ENCODE results near the gene TMC3. TPM values are rescaled to one million over a fixed set of nuclear protein-coding genes. Genes with fewer than 3 reads are reported as not detected.

The TMC3 gene
- total RNA-seq, 1 donor from 2014 or later: not detected

- no peak for DNase-seq (ENCODE audit: low read depth in 2 of 2)
Observed at GRCh38 chr15:81281456-81281735, 92.6 kb downstream of the TMC3 start.

Other genes starting within 250 kb of the TMC3 start
- gene CFAP161, start 239.9 kb downstream of the TMC3 start, total RNA-seq: 0.20 and 0.44 TPM in 2 replicates
- 0.99 and 1.5 TPM in 2 replicates for gene IL16, start 177.3 kb downstream of the TMC3 start, total RNA-seq
- gene STARD5, start 50.1 kb downstream of the TMC3 start, total RNA-seq: 0.87 and 1.6 TPM in 2 replicates

All from lung microvascular endothelial cell (primary cell).